HL-60/S4 treated with phorbol 12-myristate 13-acetate at 8.2 ng/mL for 4 days and 3 days (cell line): Measurements from ENCODE around the gene SNX5.

Experiments used
- in situ Hi-C: fragments of 300-500 bp; cut with MboI; formaldehyde crosslinking; loops from 2 replicates; pipeline ENCODE4 v1.15.0; 2022; ENCODE audit warnings: low sequenced_read_pairs

The SNX5 gene

DNA sequence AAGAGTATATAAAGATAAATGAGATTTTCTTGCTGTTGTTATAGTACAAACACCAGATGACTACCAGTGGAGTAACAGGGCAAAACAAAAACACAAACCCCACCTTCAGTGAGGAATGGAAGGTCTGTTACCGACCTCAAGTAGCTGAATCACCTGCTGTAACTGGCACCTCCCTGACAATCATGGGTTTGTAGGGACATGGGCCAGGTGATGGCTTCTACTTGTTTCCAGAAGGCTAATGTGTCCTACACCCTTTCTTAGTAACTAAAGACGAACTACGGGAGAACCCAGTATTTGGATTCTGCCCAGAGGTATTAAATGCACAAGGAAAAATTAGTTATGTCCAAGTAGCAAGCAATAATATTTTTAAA lies 26.8 kb downstream of the SNX5 start:
- in situ Hi-C loops, result no loop called here

GRCh38 chr20:17941087-17941825 lies 27.3 kb downstream of the SNX5 start:
- in situ Hi-C loops, result no loop called here

GRCh38 chr20:17940224-17940971 lies 28.2 kb downstream of the SNX5 start:
- in situ Hi-C loops, result no loop called here

DNA sequence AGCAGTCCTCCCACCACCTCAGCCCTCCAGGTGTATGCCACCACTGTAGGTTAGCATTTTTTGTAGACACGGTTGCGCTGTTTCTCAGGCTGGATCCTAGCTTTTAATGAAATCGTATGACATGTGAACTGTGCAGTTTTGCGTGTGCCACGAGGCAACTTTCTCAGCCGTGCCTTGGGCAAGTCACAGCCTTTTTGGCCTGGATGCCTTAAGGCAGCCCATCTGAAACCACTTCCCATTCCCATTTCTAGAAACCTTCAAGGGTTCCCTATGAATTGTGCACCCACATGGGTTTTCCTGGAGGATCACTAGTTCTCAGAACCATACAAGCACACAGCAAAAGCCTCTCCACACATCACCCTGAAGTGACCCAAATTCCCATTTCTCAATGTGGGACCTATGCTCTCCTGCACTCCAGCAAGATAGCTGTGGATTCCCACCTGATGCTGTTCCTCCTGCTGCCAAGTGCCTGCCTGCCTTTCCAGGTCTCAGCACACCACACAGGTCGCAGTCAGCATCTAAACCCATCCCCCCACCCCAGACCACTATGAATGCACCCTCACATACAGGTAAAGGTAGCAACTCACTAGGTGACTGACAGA lies 28.9 kb downstream of the SNX5 start:
- in situ Hi-C loops, result no loop called here

GRCh38 chr20:17938871-17939619 lies 29.5 kb downstream of the SNX5 start:
- in situ Hi-C loops, result no loop called here

DNA sequence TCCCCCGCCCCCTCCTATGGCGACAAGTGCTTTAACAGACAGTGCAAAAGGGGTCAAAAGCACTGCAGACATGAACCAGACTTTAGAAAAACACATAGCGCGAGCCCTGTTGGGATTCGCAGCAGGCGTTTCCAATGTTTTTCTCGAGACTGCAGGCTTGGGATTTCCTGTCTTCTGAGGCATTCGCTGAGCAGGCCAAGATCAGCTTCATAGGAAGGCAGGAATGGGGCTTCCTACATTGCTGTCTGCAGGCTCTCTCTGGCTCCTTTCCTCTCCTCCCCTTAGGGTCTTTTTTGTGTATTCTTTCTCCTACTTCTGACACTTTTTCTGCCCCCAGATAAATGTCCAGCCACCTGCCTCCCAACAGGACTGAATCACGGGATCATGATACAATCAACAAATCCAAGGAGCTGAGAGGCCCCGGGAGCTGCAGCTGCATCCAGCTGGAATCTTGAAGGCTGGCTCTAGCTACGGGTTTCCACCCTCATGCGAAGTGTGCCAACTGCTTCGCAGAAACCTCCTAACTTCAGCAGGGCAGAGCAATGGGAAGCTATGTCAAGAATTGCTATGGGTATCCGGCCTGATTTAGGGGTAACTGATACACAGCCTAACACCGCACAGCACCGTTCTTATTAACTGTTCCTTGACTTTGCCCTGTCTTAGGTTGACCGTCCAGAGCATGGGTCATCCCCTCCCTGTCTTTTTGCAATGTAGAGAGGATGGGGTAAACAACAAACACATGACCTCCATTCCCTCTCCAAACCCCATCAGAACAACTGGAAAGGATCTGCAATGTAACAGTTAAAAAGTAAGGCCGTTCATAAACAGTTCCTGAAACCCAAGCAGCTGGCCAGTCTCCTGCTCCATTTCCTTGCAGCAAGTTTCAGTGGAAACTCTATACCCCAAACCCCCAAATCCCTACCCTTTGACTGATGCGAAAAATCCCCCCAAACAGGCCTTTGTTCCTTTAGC lies 31.5 kb downstream of the SNX5 start:
- in situ Hi-C loops, result no loop called here

DNA sequence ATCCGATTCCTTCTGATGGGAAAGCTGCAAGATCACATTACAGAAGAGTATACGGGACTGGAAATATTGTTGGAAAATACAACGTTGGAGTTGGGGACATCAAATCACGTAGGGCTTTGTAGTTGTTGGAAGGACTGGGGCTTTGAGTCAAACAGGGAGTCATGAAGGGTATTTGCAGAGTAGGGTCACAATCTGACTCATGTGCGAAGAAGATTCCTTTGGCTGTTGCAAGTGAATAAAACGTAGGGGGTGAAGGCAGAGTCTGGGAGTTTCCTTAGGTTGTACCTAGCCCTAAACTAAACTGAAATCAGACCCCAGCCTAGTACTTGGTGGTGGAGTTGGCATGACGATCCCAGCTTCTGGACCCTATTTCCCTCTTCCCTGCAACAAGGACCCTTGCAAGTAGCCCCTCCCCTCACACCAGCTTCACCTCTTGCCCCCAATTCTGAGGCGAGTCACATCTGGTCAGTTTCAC lies 32.3 kb downstream of the SNX5 start:
- in situ Hi-C loops, result no loop called here

GRCh38 chr20:17935761-17936160 lies 32.8 kb downstream of the SNX5 start:
- in situ Hi-C loops, result no loop called here

- in situ Hi-C loops, result no loop called here
Observed at GRCh38 chr20:17935186-17935585, 33.4 kb downstream of the SNX5 start.

- in situ Hi-C loops, result no loop called here
Observed at GRCh38 chr20:17934141-17934862, 34.3 kb downstream of the SNX5 start.

DNA sequence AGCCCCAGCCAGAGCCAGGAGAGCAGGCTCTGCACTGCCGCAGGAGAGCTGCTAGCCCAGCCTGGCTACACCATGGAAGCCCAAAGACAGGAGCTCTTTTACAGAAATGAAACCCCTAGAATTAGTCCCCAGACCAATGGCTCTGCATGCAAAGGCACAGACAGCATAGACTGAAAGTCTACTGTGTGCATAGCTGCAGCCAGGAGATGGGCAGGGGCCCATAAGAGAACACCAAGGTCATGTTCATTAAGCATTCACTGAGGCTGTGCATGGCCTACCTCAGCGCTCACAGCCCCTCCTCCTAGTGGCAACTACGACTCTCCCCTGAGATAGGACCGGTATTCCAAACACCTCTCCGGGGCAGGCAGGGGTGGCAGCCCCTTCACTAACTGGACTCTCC lies 34.9 kb downstream of the SNX5 start:
- in situ Hi-C loops, result no loop called here

DNA sequence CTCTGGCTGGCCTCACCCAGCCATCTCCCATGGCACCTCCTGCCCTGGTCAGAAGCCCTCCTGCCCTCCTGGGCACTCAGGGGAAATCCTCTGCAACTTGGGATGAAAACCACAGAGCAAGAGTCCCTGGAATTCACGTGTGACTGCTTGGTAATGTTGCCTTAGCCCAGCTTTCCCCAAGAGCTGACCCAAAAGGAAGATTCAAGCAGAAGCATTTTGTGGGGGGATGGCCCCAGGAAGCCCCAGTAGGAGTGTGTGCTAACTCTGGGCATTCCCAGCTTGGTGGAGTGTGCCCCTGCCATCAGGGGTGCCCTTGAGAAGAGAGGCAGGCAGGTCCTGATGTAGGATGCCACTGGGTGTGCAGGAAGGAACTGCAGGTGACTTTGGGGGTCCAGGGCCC lies 35.5 kb downstream of the SNX5 start:
- in situ Hi-C loops, result no loop called here

DNA sequence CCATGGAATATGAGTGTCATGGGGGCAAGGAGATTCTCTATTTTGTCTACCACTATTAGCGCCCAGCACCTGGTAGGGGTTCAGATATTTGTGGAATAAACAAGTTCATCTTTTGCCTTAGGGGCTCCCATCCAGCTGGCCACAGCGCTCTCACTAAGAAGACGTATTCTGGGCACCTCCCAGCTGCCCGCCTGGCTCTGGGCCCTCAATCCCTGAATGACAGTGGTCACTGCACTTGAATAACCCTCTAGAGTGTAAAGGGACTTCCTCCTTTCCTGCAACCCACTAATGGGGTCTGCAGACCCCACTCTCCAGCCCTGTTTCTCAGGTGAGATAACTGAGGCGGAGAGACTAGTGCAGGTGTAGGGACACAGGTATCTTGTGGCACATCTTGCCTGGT lies 36.2 kb downstream of the SNX5 start:
- in situ Hi-C loops, result no loop called here

GRCh38 chr20:17931513-17931912 lies 37.1 kb downstream of the SNX5 start:
- in situ Hi-C loops, result no loop called here

- in situ Hi-C loops, result no loop called here
Observed at GRCh38 chr20:17928633-17929311, 39.8 kb downstream of the SNX5 start.

DNA sequence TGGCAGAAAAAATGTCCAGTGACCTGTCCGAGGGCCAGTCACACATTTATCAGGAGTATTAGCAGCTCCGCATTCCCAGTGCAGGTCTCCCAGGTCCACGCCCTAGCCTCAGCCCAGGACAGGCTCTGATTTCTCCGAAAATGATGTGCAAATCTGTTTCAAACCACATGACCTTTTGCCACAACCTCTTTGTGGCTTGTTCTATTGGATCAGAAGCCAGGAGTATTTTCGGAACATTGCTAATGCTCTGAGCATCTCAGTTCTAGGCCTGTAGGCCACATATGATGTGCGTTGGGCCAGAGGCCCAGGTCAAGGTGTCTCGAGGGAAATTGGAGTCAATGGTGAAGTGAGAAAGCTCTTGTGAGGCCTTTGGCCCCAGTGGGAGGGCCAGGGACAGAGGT lies 40.4 kb downstream of the SNX5 start:
- in situ Hi-C loops, result no loop called here

DNA sequence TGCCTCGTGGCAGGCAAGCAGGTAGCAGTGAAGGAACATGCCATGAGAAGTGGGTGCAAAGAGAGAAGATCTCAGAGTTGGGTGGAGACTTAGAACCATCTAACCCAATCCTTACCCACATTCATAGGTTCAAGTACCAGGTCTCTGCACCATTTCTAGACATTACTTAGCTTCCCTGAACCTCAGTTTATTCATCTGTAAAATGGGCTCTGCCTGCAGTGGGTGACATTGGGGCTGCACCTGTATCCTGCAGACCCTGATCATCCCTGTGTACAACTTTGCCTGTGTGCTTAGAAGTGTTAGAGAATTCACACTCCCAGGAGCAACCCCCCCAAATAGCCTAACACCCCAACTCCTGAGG lies 42.7 kb downstream of the SNX5 start:
- in situ Hi-C loops, result no loop called here

GRCh38 chr20:17925141-17925939 lies 43.3 kb downstream of the SNX5 start:
- in situ Hi-C loops, result no loop called here
